Measurements from ENCODE around the gene P2RX6.

P2RX6 gene

GRCh38 chr22:20983081-20983771 lies 31.7 kb upstream of the P2RX6 start:
- Histone ChIP-seq H3K4me3 (peak overlapping the region; percentile 88), H3K9ac (ENCODE audit: insufficient read length) (peak overlapping the region; percentile 96), H3K9me3 (ENCODE audit: low read depth, low read length) (peaks cover 7% of the 10 kb centered on the region; the same call in 1 of the 2 replicates), H3K36me3 (ENCODE audit: insufficient read depth, low read length) (peaks cover 10% of the 10 kb centered on the region), H3K27ac (no peak overlapping the region)
- TF ChIP-seq FOXP2 (optimal IDR thresholded peaks at IDR 0.05; ENCODE audit: control extremely low read depth, extremely low read length, insufficient read depth): no peak
- no peak for TF ChIP-seq EZH2 (IDR thresholded peaks at IDR 0.05)
- no peak for TF ChIP-seq POLR2AphosphoS5 (IDR thresholded peaks at IDR 0.05; ENCODE audit: borderline replicate concordance, low read depth, low read length)
- DNase-seq (ENCODE audit: low read depth, low spot score): no peak

- peaks cover 10% of the 10 kb centered on the region for H3K36me3 ChIP-seq (ENCODE audit: insufficient read depth, low read length)
- H3K27ac ChIP-seq: no peak overlapping the region
- no peak overlapping the region for H3K4me3 ChIP-seq
- no peak for DNase-seq (ENCODE audit: low read depth, low spot score)
- no peaks in the 10 kb centered on the region for H3K9me3 ChIP-seq (ENCODE audit: low read depth, low read length)
- no peak for TF ChIP-seq EZH2 (IDR thresholded peaks at IDR 0.05)
- no peak for TF ChIP-seq FOXP2 (optimal IDR thresholded peaks at IDR 0.05; ENCODE audit: control extremely low read depth, extremely low read length, insufficient read depth)
- no peak for TF ChIP-seq POLR2AphosphoS5 (IDR thresholded peaks at IDR 0.05; ENCODE audit: borderline replicate concordance, low read depth, low read length)
- no peak overlapping the region for H3K9ac ChIP-seq (ENCODE audit: insufficient read length)
Observed at GRCh38 chr22:20985720-20986119, 29.2 kb upstream of the P2RX6 start.

GRCh38 chr22:20986365-20986764 lies 28.6 kb upstream of the P2RX6 start:
- Histone ChIP-seq H3K4me3 (no peak overlapping the region), H3K36me3 (ENCODE audit: insufficient read depth, low read length) (peaks cover 10% of the 10 kb centered on the region), H3K9ac (ENCODE audit: insufficient read length) (no peak overlapping the region), H3K27ac (no peak overlapping the region), H3K9me3 (ENCODE audit: low read depth, low read length) (no peaks in the 10 kb centered on the region)
- DNase-seq (ENCODE audit: low read depth, low spot score): no peak
- TF ChIP-seq FOXP2 (optimal IDR thresholded peaks at IDR 0.05; ENCODE audit: control extremely low read depth, extremely low read length, insufficient read depth) (no peak), POLR2AphosphoS5 (IDR thresholded peaks at IDR 0.05; ENCODE audit: borderline replicate concordance, low read depth, low read length) (no peak), EZH2 (IDR thresholded peaks at IDR 0.05) (no peak)

- Histone ChIP-seq H3K27ac (no peak overlapping the region), H3K36me3 (ENCODE audit: insufficient read depth, low read length) (peaks cover 10% of the 10 kb centered on the region), H3K4me3 (no peak overlapping the region), H3K9ac (ENCODE audit: insufficient read length) (no peak overlapping the region), H3K9me3 (ENCODE audit: low read depth, low read length) (no peaks in the 10 kb centered on the region)
- TF ChIP-seq POLR2AphosphoS5 (IDR thresholded peaks at IDR 0.05; ENCODE audit: borderline replicate concordance, low read depth, low read length): no peak
- DNase-seq (ENCODE audit: low read depth, low spot score): no peak
Observed at GRCh38 chr22:20987375-20987774, 27.6 kb upstream of the P2RX6 start.

GRCh38 chr22:20988573-20989322 lies 26.2 kb upstream of the P2RX6 start:
- no peak for DNase-seq (ENCODE audit: low read depth, low spot score)
- no peak overlapping the region for H3K4me3 ChIP-seq
- TF ChIP-seq FOXP2 (optimal IDR thresholded peaks at IDR 0.05; ENCODE audit: control extremely low read depth, extremely low read length, insufficient read depth): no peak
- no peak for TF ChIP-seq POLR2AphosphoS5 (IDR thresholded peaks at IDR 0.05; ENCODE audit: borderline replicate concordance, low read depth, low read length)
- no peak for TF ChIP-seq EZH2 (IDR thresholded peaks at IDR 0.05)
- no peak overlapping the region for H3K9ac ChIP-seq (ENCODE audit: insufficient read length)
- peaks cover 10% of the 10 kb centered on the region for H3K36me3 ChIP-seq (ENCODE audit: insufficient read depth, low read length)
- no peaks in the 10 kb centered on the region for H3K9me3 ChIP-seq (ENCODE audit: low read depth, low read length)
- H3K27ac ChIP-seq: no peak overlapping the region

- H3K36me3 ChIP-seq (ENCODE audit: insufficient read depth, low read length): peaks cover 10% of the 10 kb centered on the region
- H3K27ac ChIP-seq: no peak overlapping the region
- no peak for TF ChIP-seq FOXP2 (optimal IDR thresholded peaks at IDR 0.05; ENCODE audit: control extremely low read depth, extremely low read length, insufficient read depth)
- TF ChIP-seq POLR2AphosphoS5 (IDR thresholded peaks at IDR 0.05; ENCODE audit: borderline replicate concordance, low read depth, low read length): no peak
- no peak for TF ChIP-seq EZH2 (IDR thresholded peaks at IDR 0.05)
- H3K4me3 ChIP-seq: no peak overlapping the region
- no peaks in the 10 kb centered on the region for H3K9me3 ChIP-seq (ENCODE audit: low read depth, low read length)
- no peak for DNase-seq (ENCODE audit: low read depth, low spot score)
- no peak overlapping the region for H3K9ac ChIP-seq (ENCODE audit: insufficient read length)
Observed at GRCh38 chr22:20989323-20990138, 25.4 kb upstream of the P2RX6 start.

- DNase-seq (ENCODE audit: low read depth, low spot score): no peak
- no peak overlapping the region for H3K4me3 ChIP-seq
- peaks cover 10% of the 10 kb centered on the region for H3K36me3 ChIP-seq (ENCODE audit: insufficient read depth, low read length)
- H3K9me3 ChIP-seq (ENCODE audit: low read depth, low read length): no peaks in the 10 kb centered on the region
- no peak overlapping the region for H3K9ac ChIP-seq (ENCODE audit: insufficient read length)
- TF ChIP-seq EZH2 (IDR thresholded peaks at IDR 0.05) (no peak), POLR2AphosphoS5 (IDR thresholded peaks at IDR 0.05; ENCODE audit: borderline replicate concordance, low read depth, low read length) (no peak), FOXP2 (optimal IDR thresholded peaks at IDR 0.05; ENCODE audit: control extremely low read depth, extremely low read length, insufficient read depth) (no peak)
- no peak overlapping the region for H3K27ac ChIP-seq
Observed at GRCh38 chr22:20990184-20991180, 24.5 kb upstream of the P2RX6 start.

Data from SK-N-MC (cell line).